HG02642 (cell line): ENCODE measurements around the gene SLC9A4.

ENCODE experiments used
- ATAC-seq: cut with Tn5 transposase; IDR thresholded peaks from one replicate; pipeline ENCODE4 v1.9.1; 2021; ENCODE audit warnings: mild to moderate bottlenecking; ENCODE audit not compliant: unreplicated experiment, poor library complexity

The SLC9A4 gene

GRCh38 chr2:102449370-102449974 lies 23.6 kb upstream of the SLC9A4 start:
- ATAC-seq: no peak

- ATAC-seq: no peak
Observed at GRCh38 chr2:102451968-102452367, 21.1 kb upstream of the SLC9A4 start.

GRCh38 chr2:102453501-102453900 lies 19.5 kb upstream of the SLC9A4 start:
- no peak for ATAC-seq

- ATAC-seq: no peak
Observed at GRCh38 chr2:102455061-102455670, 17.9 kb upstream of the SLC9A4 start.

- ATAC-seq: no peak
Observed at GRCh38 chr2:102460467-102460866, 12.6 kb upstream of the SLC9A4 start.

GRCh38 chr2:102461188-102461587 lies 11.8 kb upstream of the SLC9A4 start:
- ATAC-seq: no peak

GRCh38 chr2:102463160-102463559 lies 9.9 kb upstream of the SLC9A4 start:
- no peak for ATAC-seq

GRCh38 chr2:102470168-102470567 lies 2.9 kb upstream of the SLC9A4 start:
- ATAC-seq: no peak

GRCh38 chr2:102473631-102474030 lies 605 bp downstream of the SLC9A4 start:
- no peak for ATAC-seq

- no peak for ATAC-seq
Observed at GRCh38 chr2:102474785-102475184, 1.8 kb downstream of the SLC9A4 start.

GRCh38 chr2:102478686-102479470 lies 5.9 kb downstream of the SLC9A4 start:
- no peak for ATAC-seq

GRCh38 chr2:102480285-102481195 lies 7.5 kb downstream of the SLC9A4 start:
- no peak for ATAC-seq

- no peak for ATAC-seq
Observed at GRCh38 chr2:102481931-102482330, 8.9 kb downstream of the SLC9A4 start.

GRCh38 chr2:102483086-102483485 lies 10.1 kb downstream of the SLC9A4 start:
- no peak for ATAC-seq

GRCh38 chr2:102484310-102485061 lies 11.5 kb downstream of the SLC9A4 start:
- ATAC-seq: no peak

- no peak for ATAC-seq
Observed at GRCh38 chr2:102485147-102485785, 12.2 kb downstream of the SLC9A4 start.

- no peak for ATAC-seq
Observed at GRCh38 chr2:102486941-102487702, 14.1 kb downstream of the SLC9A4 start.

GRCh38 chr2:102487761-102488462 lies 14.9 kb downstream of the SLC9A4 start:
- no peak for ATAC-seq
